ENCODE measurements around the gene EXT2.

EXT2 gene

DNA sequence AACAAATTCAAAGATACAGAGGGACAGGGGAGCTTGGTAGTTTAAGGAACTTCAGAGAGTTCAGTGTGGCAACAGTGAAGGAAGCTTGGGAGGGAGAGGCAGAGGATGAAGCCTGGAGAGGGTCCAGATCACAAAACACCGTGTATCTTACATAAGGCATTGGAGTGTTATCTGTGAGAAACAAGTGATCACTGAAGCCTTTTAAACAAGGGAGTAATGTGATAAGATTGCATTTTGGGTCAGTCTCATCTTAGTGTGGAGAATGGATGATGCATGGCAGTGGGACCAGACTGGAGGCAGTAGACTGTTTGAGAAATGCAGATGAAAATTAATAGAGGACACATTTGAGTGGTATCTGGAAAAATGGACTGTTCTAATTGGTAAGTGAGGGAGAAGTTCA lies 79.4 kb downstream of the EXT2 start:
- DNase-seq, result no peak

DNA sequence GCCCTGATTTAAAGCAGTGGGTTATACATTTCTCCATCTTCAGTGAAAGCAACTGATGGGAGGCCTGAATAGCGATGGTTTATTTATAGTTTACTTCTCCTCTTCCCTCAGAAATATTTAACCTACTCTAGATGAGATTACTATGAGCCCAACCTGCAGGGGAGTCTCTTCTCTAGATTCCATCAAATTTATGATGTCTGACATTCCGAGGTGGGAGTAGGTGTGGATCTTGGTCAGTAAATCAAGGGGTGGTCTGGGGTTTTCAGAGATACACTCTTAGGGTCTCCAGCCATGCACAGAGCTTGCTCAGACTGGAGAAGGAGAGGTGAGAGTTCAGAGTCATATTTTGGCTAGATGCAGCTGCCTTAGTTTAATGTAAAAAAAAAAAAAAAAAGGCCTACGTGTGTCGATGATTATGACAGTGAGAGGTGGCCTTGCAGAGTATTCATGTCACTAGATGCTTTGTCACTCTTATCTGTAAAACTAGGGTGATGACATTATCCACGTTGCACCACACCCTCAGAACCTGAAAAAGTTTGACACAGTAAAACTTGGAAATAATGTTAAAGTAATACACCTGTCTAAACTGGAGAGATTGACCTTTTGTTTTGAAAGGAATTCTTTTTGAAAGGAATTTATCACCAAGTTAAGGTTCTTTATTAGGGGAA lies 81.2 kb downstream of the EXT2 start:
- DNase-seq, result no peak

DNA sequence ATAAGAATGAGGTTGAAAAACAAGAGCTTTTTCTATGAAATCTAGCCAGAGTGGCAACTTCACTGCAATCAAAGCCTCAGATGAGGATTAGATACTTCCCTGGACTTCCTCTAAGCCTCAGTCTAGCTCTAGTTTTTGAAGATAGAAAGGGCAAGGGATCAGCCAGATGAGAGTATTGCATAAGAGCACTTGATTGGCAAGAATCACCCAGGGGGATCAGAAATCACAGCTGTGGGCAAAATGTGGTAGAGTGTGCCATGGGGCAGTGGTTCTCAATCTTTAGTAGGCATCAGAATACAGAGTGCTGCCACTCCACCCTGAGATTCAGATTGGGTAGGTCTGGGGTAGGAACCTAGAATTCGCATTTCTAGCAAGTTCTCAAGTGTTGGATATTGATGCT lies 82.4 kb downstream of the EXT2 start:
- no peak for DNase-seq

DNA sequence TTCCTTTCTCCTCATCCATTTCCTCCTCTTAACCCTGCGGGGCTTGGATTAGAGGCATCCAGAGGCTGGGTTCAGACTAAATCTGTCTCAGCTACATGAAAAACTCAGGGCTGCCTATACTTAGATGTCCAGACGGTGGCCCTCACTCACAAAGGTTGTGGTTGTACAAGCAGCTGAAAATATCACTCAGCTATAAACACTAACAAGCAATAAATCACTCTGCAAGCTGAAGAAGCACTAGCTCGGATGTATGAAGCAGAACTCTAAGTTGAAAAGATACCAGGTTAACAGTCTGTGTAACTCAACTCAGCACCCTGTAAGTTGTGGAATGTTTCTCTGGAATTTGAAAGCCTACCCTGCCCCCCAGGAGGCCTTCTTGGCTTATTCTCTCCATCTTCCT lies 82.9 kb downstream of the EXT2 start:
- DNase-seq, result no peak

DNA sequence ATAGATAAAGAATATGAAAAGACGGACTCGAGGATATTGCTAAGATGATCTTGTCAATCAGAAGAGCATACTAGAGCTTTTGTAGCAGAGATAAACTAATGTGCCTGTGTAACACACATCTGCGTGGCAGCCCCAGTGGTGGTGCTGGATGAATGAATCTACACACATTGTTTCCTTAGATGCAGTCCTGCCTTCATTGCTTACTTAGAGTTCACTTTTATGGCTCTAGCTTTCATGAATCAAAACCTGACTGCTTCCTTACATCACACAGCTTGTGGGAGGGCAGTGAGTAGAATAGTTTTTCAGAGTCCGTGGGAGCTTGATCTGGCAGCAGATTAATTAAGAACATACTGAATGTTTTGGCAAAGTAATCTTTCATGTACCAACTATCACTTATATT lies 83.7 kb downstream of the EXT2 start:
- no peak for DNase-seq

DNA sequence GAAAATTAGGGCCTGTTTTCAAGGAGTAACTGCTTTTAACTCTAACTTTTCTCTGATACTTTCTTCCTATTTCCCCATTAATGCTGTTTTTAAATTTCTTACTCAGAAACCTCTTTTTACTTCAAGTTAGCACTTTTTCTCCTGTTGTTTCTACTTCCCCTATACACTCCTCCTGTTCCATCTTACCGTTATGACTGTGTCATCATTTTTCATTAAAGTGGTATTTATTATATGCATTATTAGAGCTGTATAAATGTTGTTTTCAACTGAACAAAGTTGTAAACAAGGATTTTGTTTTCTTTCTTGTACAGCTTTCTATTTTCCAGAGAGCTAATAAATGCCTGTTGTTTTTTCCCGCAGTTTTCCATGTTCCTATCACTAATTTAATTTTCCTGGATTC lies 84.6 kb downstream of the EXT2 start:
- no peak for DNase-seq

DNA sequence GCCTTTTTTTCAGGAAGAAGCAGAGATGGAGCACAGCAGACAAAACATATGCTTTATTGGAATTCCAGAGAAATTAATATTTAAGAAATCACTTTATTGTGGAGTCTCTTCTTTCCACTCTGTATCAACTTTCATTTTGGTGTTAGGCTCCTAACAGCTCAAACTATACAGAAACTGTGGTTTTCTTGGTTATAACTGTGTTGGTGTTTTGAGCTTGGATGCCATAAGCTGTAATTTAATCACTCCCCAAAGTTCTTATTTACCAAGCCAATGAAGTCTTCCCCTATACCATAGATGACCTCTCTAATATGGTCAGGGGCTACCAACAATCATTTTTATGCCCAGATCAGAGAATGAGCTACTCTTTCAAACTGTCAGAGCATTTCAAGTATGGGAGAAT lies 90.0 kb downstream of the EXT2 start:
- no peak for DNase-seq

DNA sequence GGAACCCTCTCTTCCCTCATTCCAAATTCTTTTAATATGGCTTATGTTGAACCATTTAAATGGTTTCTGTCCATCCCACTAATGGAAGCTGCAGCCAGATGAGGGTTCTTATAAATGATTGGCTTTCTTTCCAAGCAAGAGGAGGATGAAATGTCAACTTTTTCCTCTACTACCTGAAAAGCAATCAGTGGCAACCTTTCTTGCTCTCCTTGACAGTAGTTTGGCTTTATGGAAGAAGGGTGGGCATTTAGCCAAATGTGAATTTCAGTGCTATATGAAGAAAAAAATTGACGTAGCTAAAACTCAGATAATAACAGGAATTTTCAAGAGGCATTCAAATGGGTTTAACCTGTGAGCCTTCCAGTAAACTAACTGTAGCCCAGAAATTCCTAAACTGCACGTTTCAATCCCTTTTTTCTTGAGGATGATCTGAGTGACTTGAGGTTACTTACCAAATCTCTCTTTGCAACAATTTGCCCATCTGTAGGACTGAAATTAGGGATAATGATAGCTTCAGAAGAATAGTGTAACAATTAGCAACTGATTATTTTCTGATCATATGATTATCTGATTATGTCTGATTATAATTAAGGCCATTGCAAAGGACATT lies 90.9 kb downstream of the EXT2 start:
- DNase-seq, result no peak

DNA sequence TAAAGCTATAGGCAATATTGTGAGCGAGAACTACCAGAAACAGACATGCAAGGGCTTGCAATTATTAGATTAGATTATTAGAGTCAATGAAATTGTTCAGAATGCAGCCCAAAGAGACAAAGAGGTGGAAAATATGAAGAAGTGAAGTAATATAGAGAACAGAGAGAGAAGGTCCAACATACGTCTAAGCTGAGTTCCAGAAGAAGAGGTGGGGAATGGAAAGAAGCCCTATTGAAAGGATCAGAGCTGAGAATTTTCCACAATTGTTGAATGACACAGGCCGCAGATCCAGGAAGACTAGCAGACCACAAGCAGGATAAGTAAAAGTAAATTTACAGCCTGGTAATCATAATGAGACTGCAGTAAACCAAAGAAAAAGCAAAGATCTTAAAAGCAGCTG lies 93.2 kb downstream of the EXT2 start:
- DNase-seq, result no peak

DNA sequence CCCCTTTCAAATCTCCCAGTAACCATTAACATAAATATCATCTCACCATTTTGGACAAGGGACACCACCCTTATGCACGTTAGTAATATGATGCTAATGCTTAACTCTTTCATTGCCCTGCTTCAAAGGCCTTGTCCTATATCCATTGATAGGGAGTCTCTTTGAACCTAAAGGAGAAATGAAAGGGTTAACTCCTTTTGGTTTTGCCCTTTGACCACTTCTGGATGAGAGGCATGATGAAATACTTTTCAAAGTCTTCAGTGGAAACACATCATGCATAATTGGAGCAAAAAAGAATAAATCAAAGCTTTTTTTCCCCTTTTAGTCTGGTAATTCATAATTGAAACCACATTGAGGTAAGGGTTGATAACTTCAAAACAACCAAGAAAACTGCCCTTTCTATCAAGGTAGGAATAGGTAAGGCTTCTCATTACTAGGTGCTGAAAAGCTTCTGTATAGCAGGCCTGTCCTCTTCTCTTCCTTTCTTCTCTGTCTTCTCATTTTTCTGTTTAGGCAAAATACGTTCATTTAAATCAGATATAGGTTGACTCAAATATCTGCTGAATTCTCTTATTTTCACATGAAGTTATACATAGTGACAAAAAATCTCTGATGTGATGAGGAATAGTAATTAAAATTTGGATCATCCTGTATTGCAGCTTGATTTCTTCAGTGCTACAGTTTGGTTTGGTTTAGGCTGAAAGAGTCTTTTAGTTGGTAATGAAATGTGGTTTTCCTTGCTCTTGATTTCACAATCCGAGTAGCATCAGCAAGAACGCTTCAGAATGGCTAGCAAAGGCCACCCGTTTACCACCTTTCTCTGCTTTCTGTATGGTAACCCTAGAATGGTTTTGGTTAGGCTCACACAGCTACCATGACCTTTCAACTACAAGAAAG lies 94.8 kb downstream of the EXT2 start:
- no peak for DNase-seq

DNA sequence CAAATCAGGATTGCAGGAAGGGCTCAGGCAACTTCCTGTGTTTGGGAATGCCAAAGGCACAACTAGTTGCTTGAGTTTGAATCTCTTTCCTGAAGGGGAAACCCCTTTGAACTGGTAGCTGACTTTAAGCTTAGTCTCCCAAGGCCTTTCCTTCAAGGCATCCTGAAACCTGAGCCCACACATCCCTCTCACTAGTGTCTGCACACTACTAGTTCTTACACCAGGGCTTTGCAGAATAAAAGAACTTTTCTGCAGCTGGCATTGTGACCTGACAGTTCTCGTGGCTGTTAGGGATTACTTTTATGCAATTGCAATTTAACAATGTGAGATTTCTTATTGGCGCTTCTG lies 95.4 kb downstream of the EXT2 start:
- DNase-seq, result no peak

DNA sequence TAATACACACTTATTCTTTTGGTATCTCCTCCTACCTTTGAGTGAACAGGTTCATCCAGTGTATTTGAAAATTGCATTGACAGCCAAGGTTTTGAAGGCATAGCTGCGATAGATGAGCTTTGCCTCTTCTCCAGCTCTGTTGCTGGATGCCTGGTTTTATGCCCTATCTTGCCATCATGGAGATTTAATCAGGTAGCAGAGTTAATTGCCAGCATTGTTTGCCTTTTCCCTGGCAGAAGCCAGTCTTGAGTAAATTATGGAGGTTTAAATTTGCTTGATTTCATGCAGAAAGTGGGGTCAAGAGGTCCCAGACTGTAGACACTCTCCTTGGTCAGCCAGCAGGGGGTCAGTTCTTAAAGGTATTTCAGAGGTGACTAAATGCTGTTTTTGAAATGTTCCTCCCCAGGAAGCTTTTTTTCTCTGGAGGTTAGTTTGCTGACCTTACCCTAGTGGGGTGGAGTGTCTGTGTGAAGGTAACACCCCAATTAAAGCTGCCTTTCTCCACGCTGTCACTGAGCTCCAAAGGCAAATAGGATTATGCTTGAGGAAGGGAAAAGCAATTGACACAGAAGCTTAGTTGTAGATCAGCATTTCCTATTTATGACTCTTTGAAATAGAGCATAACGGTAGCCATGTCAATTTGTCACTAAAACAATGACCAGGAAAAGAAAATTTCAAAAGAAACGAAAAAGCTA lies 96.0 kb downstream of the EXT2 start:
- DNase-seq, result no peak

DNA sequence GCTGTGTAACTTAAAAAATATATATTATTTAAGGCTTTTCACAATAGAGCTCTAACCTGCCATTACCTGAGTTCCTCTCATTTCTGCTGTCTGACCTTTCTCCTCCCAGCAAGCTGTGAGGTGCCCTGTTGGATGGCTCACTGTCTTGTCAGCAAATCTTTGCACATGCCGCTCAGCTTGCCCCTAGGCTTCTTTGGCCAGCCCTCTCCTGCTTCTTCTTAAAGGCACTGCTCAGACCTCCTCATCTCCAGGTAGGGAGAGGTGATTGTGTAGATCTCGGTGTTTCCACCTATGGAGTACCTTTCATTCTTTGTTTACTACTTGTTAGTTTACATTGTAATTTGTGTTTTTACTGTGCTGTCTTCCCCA lies 96.5 kb downstream of the EXT2 start:
- DNase-seq, result no peak

DNA sequence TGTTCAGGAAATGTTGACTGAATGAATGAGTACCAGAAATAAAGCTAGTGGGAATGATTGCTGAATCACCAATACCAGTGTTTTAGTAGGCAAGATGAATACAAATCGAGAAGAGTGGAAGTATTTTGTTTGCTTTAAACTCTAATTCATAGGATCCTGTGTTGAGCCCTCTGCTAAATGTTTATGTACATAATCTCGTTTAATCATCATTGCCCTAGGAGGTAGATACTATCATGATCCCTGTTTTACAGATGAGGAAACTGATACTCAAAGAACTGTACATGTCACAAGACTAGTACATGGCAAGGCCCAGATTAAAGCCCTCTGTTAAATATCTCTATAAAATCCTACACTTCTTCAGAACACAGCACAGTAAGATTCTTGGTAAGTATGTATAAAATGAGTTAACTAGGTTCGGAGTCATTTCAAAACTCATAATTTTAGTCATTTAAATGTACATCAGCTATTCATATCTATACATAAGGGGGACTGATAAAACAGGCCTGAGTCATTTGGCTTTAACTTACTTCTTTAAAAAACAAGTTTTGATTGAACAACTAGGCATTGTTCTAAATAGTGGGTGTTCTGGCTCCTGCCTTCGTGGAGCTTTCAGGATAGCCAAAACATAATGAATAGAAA lies 97.1 kb downstream of the EXT2 start:
- DNase-seq, result no peak

DNA sequence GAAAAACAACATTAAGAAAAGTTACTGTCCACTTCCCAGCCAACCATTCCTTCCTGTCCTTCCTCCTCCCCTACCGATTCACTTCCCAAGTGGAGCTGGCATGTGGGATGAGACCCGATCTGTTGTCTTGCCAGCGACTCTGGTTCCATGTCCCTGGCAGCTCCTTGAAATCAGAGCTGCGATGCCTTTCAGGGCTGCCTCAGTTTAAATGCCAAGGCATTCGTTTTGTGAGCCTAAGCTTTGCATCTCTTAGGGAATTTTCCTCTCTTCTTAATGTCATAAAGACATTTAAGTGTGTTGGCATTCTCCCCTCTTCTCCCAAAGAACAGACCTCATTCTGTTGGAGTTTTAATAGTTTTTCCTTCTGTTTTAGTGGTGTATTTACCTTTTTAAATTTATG lies 98.4 kb downstream of the EXT2 start:
- DNase-seq, result no peak

DNA sequence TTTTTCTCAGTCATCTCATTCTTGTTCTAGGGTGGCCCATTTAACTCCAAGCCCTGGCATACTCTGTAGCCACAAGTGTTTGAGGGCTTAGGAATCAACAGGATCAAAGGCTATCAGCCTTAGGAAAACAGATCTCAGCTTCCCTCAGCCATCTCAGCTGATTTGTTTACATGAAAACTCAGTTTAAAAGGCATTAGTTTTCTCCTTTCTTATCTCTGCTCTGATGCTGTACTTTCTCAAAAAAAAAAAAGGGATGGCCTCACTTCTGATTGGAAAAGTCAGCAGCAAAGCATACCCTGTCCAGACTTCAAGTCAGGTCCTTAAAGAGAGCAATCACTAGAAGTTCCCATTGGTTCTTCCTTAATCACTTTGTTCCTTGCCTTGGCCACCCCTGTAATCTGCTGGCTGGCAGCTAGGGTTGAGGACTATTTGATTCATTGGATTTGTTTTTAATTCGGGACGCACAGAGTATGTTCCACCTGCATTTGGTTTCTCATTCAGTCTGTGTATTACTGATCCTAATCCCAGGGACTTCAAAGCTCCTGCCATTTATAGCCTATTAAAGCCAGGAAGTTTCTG lies 102.8 kb downstream of the EXT2 start:
- DNase-seq, result no peak

DNA sequence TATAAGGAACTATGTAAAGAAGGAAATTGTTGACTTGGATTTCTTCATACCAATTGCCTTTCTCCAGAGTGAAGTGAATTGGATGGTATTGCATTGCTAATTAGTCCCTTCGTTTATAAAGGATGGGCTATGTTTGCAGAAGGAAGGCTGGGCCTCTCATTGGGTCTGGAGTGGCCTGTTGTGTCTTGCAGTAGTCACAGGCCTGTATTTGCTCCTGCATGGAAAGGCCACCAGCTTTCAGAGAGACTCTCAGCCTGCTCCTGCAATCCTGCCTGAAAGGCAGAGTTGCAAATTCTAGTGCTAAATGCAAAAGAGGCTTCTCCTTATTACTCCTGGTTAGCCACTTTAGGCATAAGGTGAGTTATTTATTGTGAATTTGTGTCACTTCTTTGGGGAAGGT lies 103.8 kb downstream of the EXT2 start:
- DNase-seq, result no peak

DNA sequence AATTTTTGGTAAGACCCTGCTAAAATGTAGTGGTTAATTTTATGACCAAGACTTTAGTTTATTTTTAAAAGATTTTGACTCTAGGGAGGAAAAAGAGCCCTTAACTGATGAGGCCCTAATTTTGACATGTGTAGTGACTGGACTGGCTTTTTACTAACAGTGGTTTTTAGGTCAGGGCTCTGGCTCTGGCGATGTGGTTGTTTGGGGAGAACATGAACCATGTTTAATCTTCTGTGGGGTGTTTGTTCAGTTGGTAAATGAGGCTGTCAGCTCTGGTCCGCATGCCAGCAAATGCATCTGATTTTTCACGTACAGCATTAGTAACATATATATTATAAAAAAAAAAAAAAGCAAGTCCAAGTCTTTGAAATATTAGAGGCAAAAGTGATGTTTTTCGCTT lies 104.3 kb downstream of the EXT2 start:
- DNase-seq, result no peak

DNA sequence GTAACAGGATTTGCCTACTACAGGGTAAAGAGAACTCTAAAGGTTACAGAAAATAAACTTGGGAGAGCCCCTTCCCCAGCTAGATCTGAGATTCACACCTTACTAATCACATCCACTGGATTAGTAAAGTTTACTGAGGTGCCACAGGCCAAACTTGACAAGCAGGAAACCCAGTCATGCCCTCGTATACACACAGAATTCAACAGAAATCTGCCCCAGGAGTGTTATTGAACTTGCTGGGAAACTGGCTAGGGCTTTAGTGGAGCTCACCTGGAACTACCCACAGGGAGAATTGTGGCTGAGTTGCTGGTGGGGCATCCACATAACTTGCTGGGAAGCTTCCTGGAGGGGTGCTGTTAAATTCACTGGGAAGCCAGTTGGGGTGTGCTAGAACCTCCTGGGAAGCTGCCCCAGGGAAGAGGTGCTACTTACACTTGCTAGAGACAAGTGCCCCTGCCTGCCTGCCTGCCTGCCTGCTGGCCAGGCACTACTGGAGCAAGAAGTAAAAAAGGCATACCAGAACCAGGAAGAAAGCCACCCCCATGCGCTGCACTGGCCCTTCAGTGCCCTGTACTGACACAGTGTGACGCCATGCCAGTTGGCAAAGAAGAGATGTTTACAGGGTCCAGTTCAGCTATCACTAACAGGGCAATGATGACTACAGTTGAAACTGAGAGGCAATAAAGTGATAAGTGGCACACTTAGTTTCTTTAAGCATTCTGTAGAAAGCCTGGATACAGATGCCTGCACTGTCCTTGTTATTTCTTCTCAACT lies 108.0 kb downstream of the EXT2 start:
- DNase-seq, result no peak

DNA sequence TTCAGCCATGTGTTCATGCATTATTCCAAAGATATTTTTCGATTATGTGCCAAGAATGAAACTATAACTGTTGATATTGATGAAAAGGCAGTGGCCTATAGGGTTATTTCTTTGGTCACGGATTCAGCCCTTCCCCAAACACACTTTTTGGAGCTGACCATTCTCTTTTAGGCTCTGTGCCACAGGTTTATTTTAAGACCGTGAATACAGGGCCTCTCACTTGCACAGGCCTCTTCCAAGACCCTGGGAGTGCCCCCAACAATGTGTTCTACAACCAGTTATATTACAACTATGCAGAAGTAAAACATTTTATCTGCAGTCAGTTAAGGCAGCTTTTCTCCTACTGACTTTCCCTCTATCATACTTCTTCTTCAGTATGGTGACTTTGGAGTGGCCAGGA lies 109.9 kb downstream of the EXT2 start:
- no peak for DNase-seq

DNA sequence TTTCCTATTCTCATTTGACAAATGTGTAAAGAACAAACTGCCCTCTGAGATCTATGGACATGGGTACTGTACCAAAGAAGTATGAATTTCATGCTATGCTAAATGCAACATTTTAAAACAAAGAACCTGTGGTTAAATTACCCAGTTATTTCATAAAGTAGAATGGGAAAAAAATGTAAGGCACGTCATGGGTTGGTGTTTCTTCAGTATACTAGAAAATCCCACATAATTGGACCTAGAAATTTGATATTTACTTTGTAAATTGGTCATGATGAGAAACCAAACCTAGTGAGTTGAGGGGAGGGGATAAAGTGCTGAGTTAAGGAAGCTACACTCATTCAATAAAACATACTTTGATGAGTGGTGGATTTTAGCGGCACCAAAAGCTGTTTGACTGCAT lies 110.4 kb downstream of the EXT2 start:
- DNase-seq, result no peak

DNA sequence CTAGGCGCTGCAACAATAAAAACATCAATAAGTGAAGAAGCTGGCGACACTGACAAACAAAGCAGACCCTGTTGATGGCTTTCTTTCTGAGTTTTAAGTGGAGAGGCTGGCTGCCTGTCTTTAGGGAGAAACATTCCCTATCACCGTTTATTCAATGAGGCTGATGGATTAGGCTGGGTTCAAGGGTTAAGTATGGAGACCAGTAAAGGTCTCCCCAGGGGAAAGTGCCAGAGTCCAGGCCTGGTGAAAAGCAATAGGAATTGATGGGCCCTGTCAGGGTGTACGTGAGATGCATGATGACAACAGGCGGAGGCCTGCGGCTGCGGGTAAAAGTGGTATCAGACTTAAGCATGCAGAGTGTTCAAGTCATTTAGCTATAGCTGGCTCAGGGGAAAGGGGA lies 111.8 kb downstream of the EXT2 start:
- DNase-seq, result peak; percentile 52
